Measurements from ENCODE around the gene ASPDH. TPM values are rescaled to one million over a fixed set of nuclear protein-coding genes. Genes with fewer than 3 reads are reported as not detected.

The ASPDH gene
- total and polyA plus RNA-seq, 12 donors = not detected

- WGBS, 2 donors = 80 to 83% methylated on average over 18 of the region's 18 CpGs
- no peaks in the 10 kb centered on the region for H3K36me3 ChIP-seq
- intact Hi-C loops (cut with DNase I) = loop anchor here in 9 of 10 donors (1.0 to 10.0 kb wide), 4 partner anchors 245 to 388 kb away; no protein-coding TSS in a partner anchor
- no peak overlapping the region for H3K27ac ChIP-seq
- peaks cover 0 to 9% (median 0%) of the 10 kb centered on the region in 7 donors for H3K27me3 ChIP-seq
- ATAC-seq (no peak), DNase-seq (no peak)
- H3K4me1 ChIP-seq = peaks cover 0 to 5% (median 0%) of the 10 kb centered on the region in 9 donors
- no peak for TF ChIP-seq CTCF (IDR thresholded peaks at IDR 0.05)
- H3K4me3 ChIP-seq = no peak overlapping the region
- peaks cover 0 to 17% (median 9%) of the 10 kb centered on the region in 11 donors for H3K9me3 ChIP-seq
These were observed 23.6 kb upstream of the ASPDH start for GRCh38 chr19:50537306-50537685.

- Histone ChIP-seq H3K36me3 (no peaks in the 10 kb centered on the region), H3K27me3 (peaks cover 0 to 9% (median 0%) of the 10 kb centered on the region in 7 donors), H3K9me3 (peaks cover 0 to 18% (median 10%) of the 10 kb centered on the region in 11 donors), H3K27ac (no peak overlapping the region), H3K4me1 (peaks cover 0 to 5% (median 0%) of the 10 kb centered on the region in 9 donors), H3K4me3 (no peak overlapping the region)
- 92 to 94% methylated on average over 16 of the region's 16 CpGs for WGBS, 2 donors
- intact Hi-C loops (cut with DNase I) = loop anchor here in 9 of 10 donors (1.0 to 10.0 kb wide), 4 partner anchors 246 to 388 kb away; no protein-coding TSS in a partner anchor
- no peak for TF ChIP-seq CTCF (IDR thresholded peaks at IDR 0.05)
- ATAC-seq (peak in 1 of 8 donors; percentile 48), DNase-seq (no peak)
These were observed 23.1 kb upstream of the ASPDH start for GRCh38 chr19:50536662-50537305.

- H3K4me3 ChIP-seq = no peak overlapping the region
- no peak for TF ChIP-seq CTCF (IDR thresholded peaks at IDR 0.05)
- peaks cover 0 to 18% (median 10%) of the 10 kb centered on the region in 11 donors for H3K9me3 ChIP-seq
- 83 to 85% methylated on average over 11 of the region's 11 CpGs for WGBS, 2 donors
- H3K36me3 ChIP-seq = no peaks in the 10 kb centered on the region
- H3K4me1 ChIP-seq = peaks cover 0 to 5% (median 0%) of the 10 kb centered on the region in 9 donors
- DNase-seq (no peak), ATAC-seq (no peak)
- no peak overlapping the region for H3K27ac ChIP-seq
- intact Hi-C loops (cut with DNase I) = loop anchor here in 8 of 10 donors (2.0 to 10.0 kb wide), 3 partner anchors 247 to 389 kb away; no protein-coding TSS in a partner anchor
- H3K27me3 ChIP-seq = peaks cover 0 to 13% (median 0%) of the 10 kb centered on the region in 7 donors
These were observed 22.0 kb upstream of the ASPDH start for GRCh38 chr19:50535672-50536187.

GRCh38 chr19:50534478-50534877, 20.8 kb upstream of the ASPDH start:
- WGBS, 2 donors = 96 to 99% methylated on average over 3 of the region's 3 CpGs
- no peak for DNase-seq
- intact Hi-C loops (cut with DNase I) = loop anchor here in 1 of 10 donors (10.0 kb wide), 1 partner anchor 390 kb away; no protein-coding TSS in a partner anchor
- TF ChIP-seq CTCF (IDR thresholded peaks at IDR 0.05) = no peak
- Histone ChIP-seq H3K27ac (no peak overlapping the region), H3K4me3 (no peak overlapping the region), H3K36me3 (no peaks in the 10 kb centered on the region), H3K9me3 (peaks cover 0 to 18% (median 10%) of the 10 kb centered on the region in 11 donors), H3K4me1 (peaks cover 0 to 5% (median 0%) of the 10 kb centered on the region in 9 donors), H3K27me3 (peaks cover 0 to 13% (median 0%) of the 10 kb centered on the region in 7 donors)
- no peak for ATAC-seq
